Measurements from ENCODE around the gene MED29.

Gene MED29

DNA sequence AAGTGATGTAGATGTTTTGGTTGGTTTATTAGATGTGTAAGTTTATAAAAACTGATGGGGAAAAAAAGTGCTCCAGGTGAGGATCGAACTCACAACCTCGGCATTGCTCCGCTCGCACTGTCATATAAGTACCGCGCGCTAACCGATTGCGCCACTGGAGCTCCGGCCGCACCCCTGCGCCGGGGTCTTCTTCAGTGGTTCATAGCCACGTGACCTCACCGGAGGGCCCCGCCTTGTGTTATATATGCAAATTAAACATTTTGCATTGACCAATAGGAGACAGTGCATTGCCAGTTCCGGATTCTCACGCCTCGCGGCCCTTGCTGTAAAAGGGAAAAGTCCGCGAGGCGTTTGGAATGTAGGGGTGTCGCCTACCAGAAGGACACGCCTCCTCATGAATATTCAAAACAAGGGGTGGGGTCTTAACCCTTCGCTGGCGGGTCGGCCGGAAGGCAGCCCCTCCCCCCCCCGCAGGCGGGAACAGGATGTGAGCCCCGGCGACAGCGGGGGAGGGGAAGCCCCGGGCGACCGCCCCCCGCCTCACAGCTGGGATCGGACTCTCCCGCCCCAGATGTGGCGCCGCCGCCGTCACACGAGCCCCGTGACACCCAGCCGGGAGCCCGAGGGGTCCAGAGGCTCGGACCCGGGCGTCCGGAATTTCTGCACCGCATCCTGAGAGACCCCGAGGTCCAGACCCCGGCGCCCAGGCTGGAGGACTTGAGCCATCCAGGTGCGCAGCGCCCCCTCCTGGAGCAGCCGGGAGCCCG lies 21.1 kb downstream of the MED29 start, which contains the start of gene PLEKHG2:
Gene PLEKHG2, plus strand, starts transcription at position 570 of the 767 bp plus-strand sequence. CDS start 1,418 bp downstream, outside the sequence.
- DNase-seq, result peak; percentile 99

DNA sequence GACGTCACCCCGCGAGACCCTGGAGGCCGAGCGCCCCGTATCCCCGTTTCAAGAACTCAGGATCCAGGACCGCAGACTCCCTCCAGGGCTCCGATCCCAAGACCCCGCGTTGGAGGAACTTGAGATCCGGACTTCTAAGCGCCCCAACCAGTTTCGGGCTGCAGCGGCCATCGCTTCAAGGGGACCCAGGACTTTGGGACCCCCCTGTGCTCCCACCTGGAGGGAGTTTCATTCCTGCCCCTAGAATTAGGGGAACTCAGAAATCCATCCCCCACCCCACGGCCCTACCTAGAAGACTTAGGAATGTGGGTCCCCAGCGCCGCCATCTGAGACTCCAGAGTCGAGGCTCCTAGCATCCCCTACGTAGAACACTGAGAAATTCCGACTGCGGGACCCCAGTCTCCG lies 21.7 kb downstream of the MED29 start:
- no peak for DNase-seq

DNA sequence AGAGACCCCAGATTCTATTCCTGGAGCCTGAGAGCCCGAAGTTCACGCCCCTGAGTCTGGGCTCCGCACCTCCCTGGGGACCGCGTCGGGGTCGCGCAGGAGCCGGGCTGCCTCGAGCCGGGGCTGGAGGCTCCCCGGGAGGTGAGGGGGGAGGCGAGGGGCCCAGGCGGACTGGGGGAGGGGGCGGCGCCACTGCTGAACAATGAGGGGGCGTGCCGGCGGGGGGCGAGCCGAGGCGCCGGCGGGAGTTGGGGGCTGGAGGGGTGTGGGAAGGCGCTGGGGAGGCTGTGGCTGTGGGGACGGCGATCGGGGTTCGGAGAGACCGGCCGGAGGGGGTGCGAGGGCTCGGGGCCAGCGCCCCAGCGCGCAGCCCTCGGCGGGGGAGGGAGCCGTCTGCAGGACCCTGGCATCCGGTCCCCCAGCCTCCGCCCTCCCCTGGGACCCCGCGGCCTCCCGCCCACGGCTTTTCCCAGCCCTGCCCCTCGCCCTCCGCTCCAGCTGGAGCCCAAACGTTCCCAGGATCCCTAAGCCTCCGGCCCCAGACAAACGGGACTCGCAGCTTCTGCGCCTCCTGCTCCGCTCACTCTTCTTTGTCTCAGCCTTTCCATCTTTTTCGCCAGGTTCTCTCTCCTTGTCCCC lies 22.2 kb downstream of the MED29 start:
- DNase-seq, result no peak

DNA sequence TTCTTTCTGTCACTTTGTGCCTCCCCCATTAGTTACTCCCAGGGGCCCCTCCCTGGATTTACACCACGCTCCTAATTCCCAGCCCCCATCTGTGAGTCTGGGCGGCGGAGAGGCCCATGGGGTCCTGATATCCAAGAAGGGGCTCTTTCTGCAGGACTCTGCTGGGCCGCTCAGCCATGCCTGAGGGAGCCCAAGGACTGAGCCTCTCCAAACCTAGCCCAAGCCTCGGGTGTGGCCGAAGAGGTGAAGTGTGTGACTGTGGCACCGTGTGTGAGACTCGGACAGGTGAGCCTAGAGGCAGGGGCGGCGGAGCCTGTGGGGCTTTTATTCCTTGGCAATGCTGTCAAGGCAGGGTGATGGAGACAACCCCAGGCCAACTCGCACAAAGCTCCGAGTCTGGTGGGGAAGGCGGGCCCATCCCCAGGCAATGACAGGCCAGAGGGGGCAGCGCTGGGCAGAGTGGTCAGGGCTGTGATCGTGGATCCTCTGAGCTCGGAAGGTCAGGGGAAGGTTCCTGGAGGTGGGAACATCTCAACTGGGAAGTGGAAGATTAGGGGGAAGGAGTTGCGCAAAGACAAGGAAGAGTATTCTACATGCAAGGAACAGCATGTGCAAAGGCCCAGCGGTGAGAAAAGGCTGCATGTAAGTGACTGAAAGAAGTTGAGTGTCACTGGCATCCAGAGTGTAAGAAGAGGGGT lies 22.9 kb downstream of the MED29 start:
- DNase-seq, result no peak

DNA sequence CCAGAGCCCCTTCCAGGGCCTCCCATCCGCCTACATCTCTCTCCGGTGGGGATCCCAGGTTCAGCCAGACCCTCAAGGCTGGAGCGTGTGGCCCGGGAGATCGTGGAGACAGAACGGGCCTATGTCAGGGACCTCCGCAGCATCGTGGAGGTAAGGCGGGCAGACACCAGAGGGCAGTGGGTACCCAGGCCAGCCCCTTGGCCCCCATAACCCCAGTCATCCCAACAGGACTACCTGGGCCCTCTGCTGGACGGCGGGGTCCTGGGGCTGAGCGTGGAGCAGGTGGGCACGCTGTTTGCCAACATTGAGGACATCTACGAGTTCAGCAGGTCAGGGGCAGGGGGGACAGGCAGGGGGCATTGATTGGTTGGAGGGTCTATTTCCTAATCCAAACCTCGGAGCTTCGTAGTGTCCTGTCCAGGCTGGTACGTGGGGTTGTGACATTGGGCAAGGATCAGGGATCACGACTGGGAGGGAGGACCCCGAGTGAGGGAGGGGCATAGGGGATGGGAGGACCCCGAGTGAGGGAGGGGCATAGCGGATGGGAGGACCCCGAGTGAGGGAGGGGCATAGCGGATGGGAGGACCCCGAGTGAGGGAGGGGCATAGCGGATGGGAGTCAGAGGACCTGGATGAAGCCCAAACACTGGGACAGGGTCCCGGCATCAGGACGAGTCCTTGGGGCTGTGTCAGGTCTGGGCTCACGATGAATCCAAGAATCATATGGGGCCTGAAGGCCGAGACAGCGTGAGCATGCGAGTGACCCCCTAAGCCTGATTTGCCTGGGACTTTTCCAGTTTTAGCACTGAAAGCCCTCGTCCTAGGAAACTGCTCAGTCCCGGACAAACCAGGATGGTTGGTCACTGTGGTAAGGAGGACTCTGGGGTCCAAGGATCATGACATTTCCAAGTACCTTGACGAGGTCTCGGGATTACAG lies 24.2 kb downstream of the MED29 start:
- no peak for DNase-seq

DNA sequence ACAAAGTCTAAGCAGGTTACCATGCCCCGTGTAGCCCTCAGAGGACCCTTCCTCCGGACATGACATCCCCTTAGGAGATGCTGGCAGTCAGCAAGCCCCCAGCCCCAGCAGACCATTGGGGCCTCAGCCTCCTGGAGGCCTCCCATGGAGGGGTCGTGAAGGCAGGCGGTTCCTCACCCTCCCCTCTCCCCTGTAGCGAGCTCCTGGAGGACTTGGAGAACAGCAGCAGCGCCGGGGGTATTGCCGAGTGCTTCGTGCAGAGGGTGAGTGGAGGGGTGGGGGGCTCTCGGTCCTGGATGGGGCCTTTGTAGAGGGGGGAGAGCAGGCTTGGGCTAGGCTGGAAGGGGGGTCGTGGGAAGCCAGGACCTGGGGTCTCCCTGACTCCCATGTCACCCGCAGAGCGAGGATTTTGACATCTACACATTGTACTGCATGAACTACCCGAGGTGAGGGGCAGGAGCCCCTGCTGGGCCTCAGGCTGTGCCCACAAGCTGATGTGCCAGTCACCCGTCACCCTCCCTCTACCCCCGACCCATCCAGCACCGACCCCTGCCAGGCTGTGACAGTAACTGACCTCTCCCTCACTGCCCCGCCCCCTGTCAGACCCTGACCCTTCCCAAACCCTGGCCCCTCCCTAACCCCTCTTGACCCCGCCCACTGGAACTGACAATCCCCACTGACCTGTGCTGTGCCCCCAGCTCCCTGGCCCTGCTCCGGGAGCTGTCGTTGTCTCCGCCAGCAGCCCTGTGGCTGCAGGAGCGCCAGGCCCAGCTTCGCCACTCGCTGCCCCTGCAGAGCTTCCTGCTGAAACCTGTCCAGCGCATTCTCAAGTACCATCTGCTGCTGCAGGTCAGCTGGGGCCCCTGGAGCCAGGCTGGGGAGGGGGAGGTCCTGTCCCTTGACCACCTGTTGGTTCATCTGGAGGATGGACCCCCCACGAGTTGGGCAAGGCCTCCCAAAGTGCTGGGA lies 25.3 kb downstream of the MED29 start:
- DNase-seq, result no peak

DNA sequence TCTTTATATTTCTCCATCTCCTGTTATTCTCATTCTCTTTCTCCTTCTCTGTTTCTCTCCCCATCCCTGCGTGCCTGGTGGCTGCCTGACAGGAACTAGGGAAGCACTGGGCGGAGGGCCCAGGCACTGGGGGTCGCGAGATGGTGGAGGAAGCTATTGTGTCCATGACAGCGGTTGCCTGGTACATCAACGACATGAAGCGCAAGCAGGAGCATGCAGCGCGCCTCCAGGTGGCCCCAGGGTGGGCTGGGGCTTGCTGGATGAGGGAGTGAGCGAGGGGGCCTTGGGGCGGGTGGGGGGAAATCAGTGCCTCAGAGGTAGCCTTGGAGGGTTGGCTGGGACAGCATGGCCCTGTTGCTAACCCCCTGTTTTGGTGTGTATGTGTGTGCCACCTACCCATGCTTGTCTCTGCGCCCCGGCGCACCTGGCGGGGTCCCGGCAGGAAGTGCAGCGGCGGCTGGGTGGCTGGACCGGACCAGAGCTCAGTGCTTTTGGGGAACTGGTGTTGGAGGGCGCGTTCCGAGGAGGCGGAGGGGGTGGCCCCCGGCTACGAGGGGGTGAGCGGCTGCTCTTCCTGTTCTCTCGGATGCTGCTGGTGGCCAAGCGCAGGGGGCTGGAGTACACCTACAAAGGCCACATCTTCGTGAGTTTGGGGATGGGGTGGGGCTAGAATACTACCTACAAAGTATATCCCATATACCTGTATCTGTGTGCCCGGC lies 26.4 kb downstream of the MED29 start:
- no peak for DNase-seq

DNA sequence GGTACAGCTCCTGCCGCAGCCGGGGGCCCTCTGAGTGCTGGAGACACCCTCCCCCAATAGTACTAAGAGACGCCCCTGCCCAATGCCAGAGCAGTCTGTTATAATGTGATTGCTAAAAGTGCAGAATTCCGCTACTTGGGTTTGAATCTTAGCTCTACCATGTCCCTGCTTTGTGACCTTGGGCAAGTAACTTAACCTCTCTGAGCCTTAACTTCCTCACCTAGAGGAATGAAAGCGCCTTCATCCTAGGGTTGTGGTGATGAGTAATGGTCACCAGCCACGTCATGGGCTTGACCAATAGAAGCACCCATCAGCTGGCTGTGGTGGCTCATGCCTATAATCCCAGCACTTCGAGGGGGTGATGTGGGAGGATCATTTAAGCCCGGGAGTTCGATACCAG lies 27.8 kb downstream of the MED29 start:
- DNase-seq, result no peak

DNA sequence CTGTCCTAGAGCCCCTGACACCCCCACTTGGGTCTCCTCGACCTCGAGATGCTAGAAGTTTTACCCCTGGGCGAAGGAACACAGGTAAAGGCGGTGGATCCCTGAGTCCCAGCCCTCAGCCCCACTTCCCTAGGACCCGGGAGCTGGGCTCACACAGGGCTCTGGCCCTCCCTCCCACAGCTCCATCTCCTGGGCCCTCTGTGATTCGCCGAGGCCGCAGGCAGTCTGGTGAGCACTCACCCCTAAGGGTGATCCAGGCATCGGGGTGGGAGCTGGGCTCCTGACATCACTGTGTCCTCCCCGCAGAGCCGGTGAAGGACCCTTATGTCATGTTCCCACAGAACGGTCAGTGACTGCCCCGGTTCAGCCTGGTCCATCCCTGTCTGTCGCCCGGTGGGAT lies 29.6 kb downstream of the MED29 start:
- no peak for DNase-seq

DNA sequence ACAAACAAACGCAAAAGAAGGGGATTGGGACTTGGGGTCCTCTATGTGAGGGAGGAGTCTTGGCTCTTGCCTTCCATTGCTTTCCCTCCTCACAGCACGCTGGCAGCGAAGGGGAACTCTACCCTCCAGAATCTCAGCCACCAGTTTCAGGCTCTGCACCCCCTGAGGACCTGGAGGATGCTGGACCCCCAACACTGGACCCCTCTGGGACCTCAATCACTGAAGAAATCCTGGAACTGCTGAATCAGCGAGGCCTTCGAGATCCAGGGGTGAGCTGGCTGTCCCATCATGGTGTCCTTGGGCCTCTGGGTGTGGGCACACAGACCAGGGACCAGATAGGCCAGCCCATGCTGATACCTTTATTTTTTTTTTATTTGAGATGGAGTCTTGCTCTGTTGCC lies 30.8 kb downstream of the MED29 start:
- DNase-seq, result no peak

DNA sequence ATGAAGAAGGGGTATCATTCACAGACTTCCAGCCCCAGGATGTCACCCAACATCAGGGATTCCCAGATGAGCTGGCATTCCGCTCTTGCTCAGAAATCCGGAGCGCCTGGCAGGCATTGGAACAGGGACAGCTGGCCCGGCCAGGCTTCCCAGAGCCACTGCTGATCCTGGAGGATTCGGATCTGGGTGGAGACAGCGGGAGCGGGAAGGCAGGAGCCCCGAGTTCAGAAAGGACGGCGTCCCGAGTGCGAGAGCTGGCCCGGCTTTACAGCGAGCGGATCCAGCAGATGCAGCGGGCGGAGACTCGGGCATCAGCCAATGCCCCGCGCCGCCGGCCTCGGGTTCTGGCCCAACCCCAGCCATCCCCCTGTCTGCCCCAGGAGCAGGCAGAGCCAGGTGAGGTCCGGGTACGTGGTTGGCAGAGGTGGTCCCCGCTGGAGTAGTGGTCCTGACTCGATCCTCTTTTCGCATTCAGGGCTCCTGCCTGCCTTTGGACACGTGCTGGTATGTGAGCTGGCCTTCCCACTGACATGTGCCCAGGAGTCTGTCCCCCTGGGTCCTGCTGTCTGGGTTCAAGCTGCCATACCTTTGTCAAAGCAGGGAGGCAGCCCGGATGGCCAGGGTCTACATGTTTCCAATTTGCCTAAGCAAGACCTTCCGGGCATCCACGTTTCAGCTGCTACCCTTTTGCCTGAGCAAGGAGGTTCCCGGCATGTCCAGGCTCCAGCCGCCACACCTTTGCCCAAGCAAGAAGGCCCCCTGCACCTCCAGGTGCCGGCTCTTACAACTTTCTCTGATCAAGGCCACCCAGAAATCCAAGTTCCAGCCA lies 32.3 kb downstream of the MED29 start:
- no peak for DNase-seq

DNA sequence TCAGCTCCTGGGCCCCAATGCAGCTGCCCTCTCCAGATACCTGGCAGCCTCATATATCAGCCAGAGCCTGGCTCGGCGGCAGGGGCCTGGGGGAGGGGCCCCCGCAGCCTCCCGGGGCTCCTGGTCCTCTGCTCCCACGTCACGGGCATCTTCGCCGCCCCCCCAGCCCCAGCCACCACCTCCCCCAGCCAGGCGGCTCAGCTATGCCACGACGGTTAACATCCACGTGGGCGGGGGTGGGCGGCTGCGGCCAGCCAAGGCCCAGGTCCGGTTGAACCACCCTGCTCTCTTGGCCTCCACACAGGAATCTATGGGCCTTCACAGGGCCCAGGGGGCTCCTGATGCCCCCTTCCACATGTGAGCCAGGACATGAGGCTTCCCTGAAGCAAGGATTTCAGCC lies 33.8 kb downstream of the MED29 start:
- no peak for DNase-seq

DNA sequence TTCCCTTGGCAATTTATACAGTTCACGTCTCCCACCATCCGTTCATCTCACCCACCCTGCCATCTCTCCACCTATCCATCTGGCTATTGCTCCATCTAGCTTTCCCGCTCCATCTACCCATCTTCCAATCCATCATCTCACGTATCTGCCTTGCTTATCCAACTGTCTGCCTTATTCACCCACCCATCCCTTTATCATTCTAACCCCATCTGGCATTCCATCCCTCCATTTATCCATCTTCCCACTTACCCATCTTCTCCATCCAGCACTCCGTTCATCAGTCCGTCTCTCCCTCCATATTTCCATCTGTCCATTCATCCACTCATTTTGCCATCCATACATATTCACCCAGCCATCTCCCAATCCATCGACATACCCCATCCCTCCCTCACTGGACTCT lies 34.6 kb downstream of the MED29 start:
- no peak for DNase-seq

DNA sequence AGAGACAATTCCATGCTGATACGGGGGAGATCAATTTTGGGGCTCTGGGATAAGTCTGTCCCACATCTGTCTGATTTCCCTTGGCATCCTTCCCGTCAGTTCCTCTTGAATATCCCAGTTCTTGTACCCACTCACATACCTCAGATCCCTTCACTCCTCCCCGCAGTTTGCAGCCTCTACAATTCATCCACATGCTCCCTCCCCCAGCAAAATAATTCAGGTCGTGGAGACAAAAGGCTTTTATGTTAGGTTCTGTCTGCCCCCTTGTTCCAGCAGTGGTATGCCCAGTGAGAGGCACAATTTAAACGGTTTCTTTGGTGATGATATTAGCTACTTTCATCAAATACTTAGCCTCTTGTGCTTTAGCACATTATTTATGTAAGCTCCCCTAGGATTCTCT lies 35.0 kb downstream of the MED29 start:
- DNase-seq, result no peak

DNA sequence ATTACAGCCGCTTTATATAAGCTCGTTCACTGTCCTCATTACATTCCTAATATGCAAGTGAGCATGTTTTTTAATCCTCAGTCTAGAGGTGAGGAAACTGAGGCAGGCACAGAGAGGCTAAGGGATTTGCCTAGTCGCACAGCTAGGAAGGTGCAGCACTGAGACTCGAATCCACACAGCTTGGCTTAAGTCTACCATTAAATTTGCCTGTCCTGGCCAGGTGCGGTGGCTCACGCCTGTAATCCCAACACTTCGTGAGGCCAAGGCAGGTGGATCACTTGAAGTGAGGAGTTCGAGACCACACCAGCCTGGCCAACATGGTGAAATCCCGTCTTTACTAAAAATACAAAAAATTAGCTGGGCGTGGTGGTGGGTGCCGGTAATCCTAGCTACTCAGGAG lies 36.5 kb downstream of the MED29 start:
- DNase-seq, result no peak

DNA sequence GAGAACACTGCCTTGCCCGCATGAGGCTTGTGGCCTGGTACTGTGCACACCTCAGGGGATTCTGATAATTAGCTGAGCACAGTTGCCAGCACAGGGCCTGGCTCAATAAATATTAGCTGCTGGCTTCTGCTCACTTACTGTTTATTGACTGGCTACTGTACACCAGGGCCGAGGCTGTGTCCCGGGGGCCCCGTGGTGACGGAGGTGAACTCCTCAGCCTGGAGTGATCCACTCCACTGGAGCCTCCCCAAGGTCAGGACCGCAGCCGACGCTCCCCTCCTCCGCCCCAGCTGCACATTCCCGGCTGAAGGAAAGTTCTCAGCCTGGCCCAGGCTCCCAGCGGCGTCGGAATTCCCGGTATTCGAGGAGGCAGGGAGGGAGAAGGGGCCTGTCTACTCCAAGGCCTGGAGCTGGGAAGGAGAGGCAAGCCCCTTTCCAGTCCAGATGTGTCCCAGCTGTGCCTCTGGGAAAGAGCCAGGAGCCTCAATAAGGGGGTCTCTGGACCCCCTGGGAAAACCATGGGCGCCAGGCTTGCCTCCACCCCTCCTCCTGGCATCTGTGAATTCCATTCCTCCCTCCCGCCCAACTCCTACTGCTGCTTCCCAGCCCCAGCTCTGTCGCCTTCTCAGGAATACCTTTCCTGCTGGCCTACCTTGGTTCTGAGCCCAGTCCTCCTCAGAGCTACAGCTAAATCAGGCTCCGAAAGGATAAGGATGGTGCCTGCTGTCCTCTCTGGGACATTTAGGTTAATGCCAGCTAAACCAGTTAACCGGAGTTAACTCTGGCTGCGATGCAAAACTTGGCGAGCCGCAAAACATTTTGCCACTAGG lies 37.3 kb downstream of the MED29 start:
- DNase-seq, result peak; percentile 64

DNA sequence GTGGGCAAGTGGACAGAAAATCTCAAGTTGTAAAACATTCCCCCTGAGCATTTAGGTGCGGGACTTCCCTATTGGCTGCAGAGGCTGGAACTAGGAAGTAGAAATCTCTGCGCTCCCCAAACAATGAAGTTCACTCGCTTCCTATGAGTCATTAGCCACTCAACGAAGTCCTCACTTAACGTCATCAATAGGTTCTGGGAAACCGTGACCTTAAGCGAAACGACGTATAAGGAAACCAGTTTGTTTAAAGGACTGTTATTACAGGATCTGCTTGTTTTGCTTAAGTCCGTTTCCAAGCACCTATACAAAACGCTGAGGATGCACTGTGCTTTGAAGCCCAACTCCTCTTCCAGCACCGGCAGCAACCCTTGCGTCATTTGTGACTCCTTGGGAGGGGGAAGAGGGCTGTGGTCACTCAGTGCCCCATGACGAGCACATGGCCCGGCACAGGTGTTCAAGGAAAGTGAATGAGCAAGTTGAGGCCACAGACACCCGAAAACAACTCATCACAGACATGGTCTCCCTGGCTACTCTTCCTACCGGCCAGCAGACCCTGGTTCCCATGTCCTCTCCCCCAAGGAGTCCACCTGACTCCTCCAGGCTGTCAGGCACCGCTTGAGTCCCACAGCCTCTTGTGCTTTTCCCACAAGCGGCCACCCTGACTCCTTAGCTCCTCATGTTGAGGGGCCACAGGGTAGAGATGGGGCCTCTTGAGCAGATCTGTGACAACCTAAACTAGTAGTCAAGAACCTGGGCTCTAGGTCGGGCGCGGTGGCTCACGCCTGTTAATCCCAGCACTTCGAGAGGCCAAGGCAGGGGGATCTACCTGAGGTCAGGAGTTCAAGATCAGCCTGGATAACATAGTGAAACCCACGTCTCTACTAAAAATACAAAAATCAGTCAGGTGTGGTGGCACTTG lies 39.8 kb downstream of the MED29 start:
- DNase-seq, result no peak

DNA sequence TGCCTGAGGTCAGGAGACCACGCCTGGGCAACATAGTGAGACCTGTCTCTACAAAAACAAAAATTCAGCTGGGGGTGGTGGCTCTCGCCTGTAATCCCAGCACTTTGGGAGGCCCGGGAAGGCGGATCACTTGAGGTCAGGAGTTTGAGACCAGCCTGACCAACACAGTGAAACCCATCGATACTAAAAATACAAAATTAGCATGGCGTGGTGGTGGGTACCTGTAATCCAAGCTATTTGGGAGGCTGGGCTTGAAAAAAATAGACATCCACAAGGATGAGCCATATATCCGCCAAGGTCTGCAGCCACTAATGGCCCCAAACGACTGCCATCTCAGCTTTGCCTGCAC lies 41.5 kb downstream of the MED29 start:
- no peak for DNase-seq

Data from amniotic stem cell (primary cell).